Measurements from ENCODE around the gene CERS2. TPM values are rescaled to one million over a fixed set of nuclear protein-coding genes. Genes with fewer than 3 reads are reported as not detected.

The CERS2 gene
- total and polyA plus RNA-seq, 2 of the 13 experiments (the other 11 are each of a cell fraction or from before 2014, with no cell fraction given), result 269 to 298 TPM

GRCh38 chr1:150926097-150926741, 48.4 kb downstream of the CERS2 start, which contains the start of gene SETDB1 (continued):
- peak; percentile 65; the same call in 1 of the 2 replicates for TF ChIP-seq GMEB1 (CRISPR knock-in tag; IDR thresholded peaks at IDR 0.05; ENCODE audit: borderline replicate concordance)
- TF ChIP-seq E2F1 (CRISPR knock-in tag; IDR thresholded peaks at IDR 0.05), result no peak
- TF ChIP-seq SALL2 (CRISPR knock-in tag; IDR thresholded peaks at IDR 0.05), result peak; percentile 83
- no peak; the same call in 1 of the 2 replicates for TF ChIP-seq ZBTB20 (CRISPR knock-in tag; IDR thresholded peaks at IDR 0.05; ENCODE audit: borderline replicate concordance, low read depth)
- no peak for TF ChIP-seq MLLT10 (CRISPR knock-in tag; IDR thresholded peaks at IDR 0.05)
- TF ChIP-seq ZNF660 (CRISPR knock-in tag; IDR thresholded peaks at IDR 0.05; ENCODE audit: borderline replicate concordance, low read depth), result no peak
- no peak for TF ChIP-seq ZFAT (CRISPR knock-in tag; conservative IDR thresholded peaks at IDR 0.05)
- TF ChIP-seq KAT7 (CRISPR knock-in tag; IDR thresholded peaks at IDR 0.05; ENCODE audit: borderline replicate concordance), result no peak
- TF ChIP-seq REST (IDR thresholded peaks at IDR 0.05; ENCODE audit: borderline replicate concordance in 1 of 2, low read depth in 1 of 2, low read length in 2 of 2), result no peak
- no peak for TF ChIP-seq ZNF12 (CRISPR knock-in tag; IDR thresholded peaks at IDR 0.05)
- peak; percentile 47; the same call in 1 of the 2 replicates for TF ChIP-seq SMAD1 (CRISPR knock-in tag; IDR thresholded peaks at IDR 0.05; ENCODE audit: borderline replicate concordance, low read depth)
- TF ChIP-seq SNAPC2 (CRISPR knock-in tag; IDR thresholded peaks at IDR 0.05), result 0 out of 2 replicates have a peak, but pooled peaks have one; percentile 43
- no peak for TF ChIP-seq HBP1 (CRISPR knock-in tag; IDR thresholded peaks at IDR 0.05; ENCODE audit: low read depth)
- TF ChIP-seq SRY (CRISPR knock-in tag; IDR thresholded peaks at IDR 0.05), result no peak
- no peak for TF ChIP-seq GTF3A (CRISPR knock-in tag; conservative IDR thresholded peaks at IDR 0.05)
- no peak for TF ChIP-seq ELK4 (CRISPR knock-in tag; IDR thresholded peaks at IDR 0.05; ENCODE audit: borderline replicate concordance)
- no peak for TF ChIP-seq ZNF761 (CRISPR knock-in tag; conservative IDR thresholded peaks at IDR 0.05)
- peak; percentile 89; the same call in 1 of the 2 replicates for TF ChIP-seq SIN3A (IDR thresholded peaks at IDR 0.05; ENCODE audit: borderline replicate concordance, low read depth, low read length)
- no peak for TF ChIP-seq ZNF17 (CRISPR knock-in tag; IDR thresholded peaks at IDR 0.05)
- no peak for TF ChIP-seq ZNF33A (CRISPR knock-in tag; IDR thresholded peaks at IDR 0.05; ENCODE audit: borderline replicate concordance)
